ENCODE results near the gene MCTP2.

The MCTP2 gene

GRCh38 chr15:94230883-94231722 lies at the start of gene MCTP2:
MCTP2 (plus strand) TSS chr15:94231561; CDS start chr15:94298266, 66,705 bp downstream.
- peak; percentile 67 for DNase-seq

GRCh38 chr15:94182883-94183282 lies 48.5 kb upstream of the MCTP2 start:
- DNase-seq = no peak

- no peak for DNase-seq
Observed at GRCh38 chr15:94185547-94186236, 45.7 kb upstream of the MCTP2 start.

GRCh38 chr15:94186770-94187331 lies 44.5 kb upstream of the MCTP2 start:
- DNase-seq = no peak

GRCh38 chr15:94193906-94194305 lies 37.5 kb upstream of the MCTP2 start:
- DNase-seq = no peak

- DNase-seq = no peak
Observed at GRCh38 chr15:94196531-94196930, 34.8 kb upstream of the MCTP2 start.

- no peak for DNase-seq
Observed at GRCh38 chr15:94198633-94199032, 32.7 kb upstream of the MCTP2 start.

- no peak for DNase-seq
Observed at GRCh38 chr15:94199725-94200124, 31.6 kb upstream of the MCTP2 start.

GRCh38 chr15:94203306-94203705 lies 28.1 kb upstream of the MCTP2 start:
- DNase-seq = no peak

- no peak for DNase-seq
Observed at GRCh38 chr15:94205366-94205765, 26.0 kb upstream of the MCTP2 start.

- no peak for DNase-seq
Observed at GRCh38 chr15:94206463-94207167, 24.7 kb upstream of the MCTP2 start.

- DNase-seq = no peak
Observed at GRCh38 chr15:94212291-94212690, 19.1 kb upstream of the MCTP2 start.

GRCh38 chr15:94225616-94226015 lies 5.7 kb upstream of the MCTP2 start:
- no peak for DNase-seq

GRCh38 chr15:94228611-94229010 lies 2.8 kb upstream of the MCTP2 start:
- no peak for DNase-seq

GRCh38 chr15:94229591-94230369 lies 1.6 kb upstream of the MCTP2 start:
- no peak for DNase-seq

- no peak for DNase-seq
Observed at GRCh38 chr15:94230431-94230882, 904 bp upstream of the MCTP2 start.

- no peak for DNase-seq
Observed at GRCh38 chr15:94231723-94232468, 535 bp downstream of the MCTP2 start.

GRCh38 chr15:94233441-94233840 lies 2.1 kb downstream of the MCTP2 start:
- no peak for DNase-seq

GRCh38 chr15:94234300-94234699 lies 2.9 kb downstream of the MCTP2 start:
- no peak for DNase-seq

- DNase-seq = no peak
Observed at GRCh38 chr15:94235041-94235440, 3.7 kb downstream of the MCTP2 start.

GRCh38 chr15:94235646-94236045 lies 4.3 kb downstream of the MCTP2 start:
- DNase-seq = no peak

- DNase-seq = no peak
Observed at GRCh38 chr15:94236608-94237007, 5.2 kb downstream of the MCTP2 start.
